HepG2 (cell line): ENCODE measurements around the gene PRR33. TPM values are rescaled to one million over a fixed set of nuclear protein-coding genes. Genes with fewer than 3 reads are reported as not detected.

Source experiments
- ATAD3A ChIP-seq: sonication (generic); formaldehyde crosslinking; IDR thresholded peaks from 2 replicates; pipeline ENCODE4 v1.4.0; 2020; ENCODE audit warnings: missing genetic modification reagents
- CC2D1A ChIP-seq: sonication (generic); formaldehyde crosslinking; IDR thresholded peaks from 2 replicates; pipeline ENCODE4 v1.8.1; 2023; ENCODE audit warnings: mild to moderate bottlenecking, missing genetic modification reagents
- DDIT3 ChIP-seq: sonication (generic); formaldehyde crosslinking; IDR thresholded peaks from 2 replicates; pipeline ENCODE4 v1.4.0; 2020; ENCODE audit warnings: mild to moderate bottlenecking, missing genetic modification reagents
- FUBP1 ChIP-seq: sonication (generic); formaldehyde crosslinking; IDR thresholded peaks from 2 replicates; pipeline ENCODE4 v1.5.1; 2020; ENCODE audit warnings: missing genetic modification reagents, mild to moderate bottlenecking, borderline replicate concordance
- HINFP ChIP-seq: sonication (generic); formaldehyde crosslinking; IDR thresholded peaks from 2 replicates; pipeline ENCODE4 v1.4.0; 2020; ENCODE audit warnings: low read depth, mild to moderate bottlenecking, missing genetic modification reagents
- MXD3 ChIP-seq: IDR thresholded peaks from 2 replicates; pipeline ENCODE4 v1.6.1; 2016; ENCODE audit warnings: mild to moderate bottlenecking, missing biosample characterization, missing genetic modification reagents
- NRL ChIP-seq: sonication (generic); formaldehyde crosslinking; IDR thresholded peaks from 2 replicates; pipeline ENCODE4 v1.5.0; 2020; ENCODE audit warnings: missing genetic modification reagents, mild to moderate bottlenecking, moderate library complexity, borderline replicate concordance
- PCBP1 ChIP-seq: fragments of 200-400 bp; formaldehyde crosslinking; IDR thresholded peaks from 2 replicates; pipeline ENCODE4 v1.6.1; 2017; ENCODE audit warnings: mild to moderate bottlenecking, low read depth, low read length, borderline replicate concordance
- RNF219 ChIP-seq: sonication (generic); formaldehyde crosslinking; IDR thresholded peaks from 2 replicates; pipeline ENCODE4 v1.5.0; 2020; ENCODE audit warnings: mild to moderate bottlenecking, missing genetic modification reagents
- SKIL ChIP-seq: sonication (generic); formaldehyde crosslinking; IDR thresholded peaks from 2 replicates; pipeline ENCODE4 v1.8.0; 2022; ENCODE audit warnings: missing genetic modification reagents, mild to moderate bottlenecking, moderate library complexity, borderline replicate concordance
- TGIF2 ChIP-seq: IDR thresholded peaks from 2 replicates; pipeline ENCODE4 v1.6.1; 2016; ENCODE audit warnings: control low read depth, missing compliant biosample characterization
- ZIK1 ChIP-seq: sonication (generic); formaldehyde crosslinking; IDR thresholded peaks from 2 replicates; pipeline ENCODE4 v1.5.0; 2020; ENCODE audit warnings: mild to moderate bottlenecking, low read depth, missing genetic modification reagents, borderline replicate concordance
- ZNF124 ChIP-seq: sonication (generic); formaldehyde crosslinking; IDR thresholded peaks from 2 replicates; pipeline ENCODE4 v1.4.0; 2020; ENCODE audit warnings: missing genetic modification reagents
- ZNF33A ChIP-seq: sonication (generic); formaldehyde crosslinking; IDR thresholded peaks from 2 replicates; pipeline ENCODE4 v1.5.1; 2020; ENCODE audit warnings: missing genetic modification reagents, mild to moderate bottlenecking, moderate library complexity, borderline replicate concordance
- ZNF343 ChIP-seq: sonication (generic); formaldehyde crosslinking; IDR thresholded peaks from 2 replicates; pipeline ENCODE4 v1.4.0; 2020; ENCODE audit warnings: mild to moderate bottlenecking, missing genetic modification reagents
- ZNF414 ChIP-seq: sonication (generic); formaldehyde crosslinking; IDR thresholded peaks from 2 replicates; pipeline ENCODE4 v1.5.0; 2020; ENCODE audit warnings: missing genetic modification reagents
- ZNF460 ChIP-seq: sonication (generic); formaldehyde crosslinking; IDR thresholded peaks from 2 replicates; pipeline ENCODE4 v1.5.1; 2020; ENCODE audit warnings: missing genetic modification reagents, mild to moderate bottlenecking, borderline replicate concordance
- polyA plus RNA-seq, 8 experiments: library from polyadenylated mRNA; depleted of rRNA in 3 of 8; stranded (reverse) in 7 of 8; unstranded in 1 of 8; fragments of >200 nt; fragmentation: Illumina TruSeq in 4 of 8; extraction: Trizol in 4 of 8; gene quantifications; 2 replicates each; pipeline versions ENCODE4 v1.2.1 to v1.2.3, GENCODE V29; 2011 to 2016; ENCODE audit warnings: low read depth in 4 of 8, missing spikeins in 1 of 8, mixed read lengths in 1 of 8; ENCODE audit not compliant: insufficient read depth in 1 of 8
- total RNA-seq, 5 experiments: library from RNA; depleted of rRNA; stranded (reverse); fragments of >200 nt; fragmentation: Illumina TruSeq; extraction: Trizol; gene quantifications; 2 replicates each; pipeline ENCODE4 v1.2.3, GENCODE V29; 2016; ENCODE audit warnings: low read depth in 1 of 5

The PRR33 gene
- total and polyA plus RNA-seq, 2 of the 13 experiments (the other 11 are each of a cell fraction or from before 2014, with no cell fraction given) = not detected

GRCh38 chr11:1842149-1843097 lies 49.3 kb downstream of the PRR33 start (continued):
- no peak for TF ChIP-seq DDIT3 (CRISPR knock-in tag)
- TF ChIP-seq PCBP1 = no peak
- TF ChIP-seq CC2D1A (CRISPR knock-in tag) = 0 out of 2 replicates have a peak, but pooled peaks have one; percentile 54
- peak; percentile 91; the same call in 1 of the 2 replicates for TF ChIP-seq SKIL
- 0 out of 2 replicates have a peak, but pooled peaks have one; percentile 31 for TF ChIP-seq ZNF124 (CRISPR knock-in tag)
- TF ChIP-seq HINFP = peak; percentile 70; the same call in 1 of the 2 replicates
- TF ChIP-seq MXD3 (CRISPR knock-in tag) = peak; percentile 61; the same call in 1 of the 2 replicates
- TF ChIP-seq ZIK1 (CRISPR knock-in tag) = peak; percentile 84; the same call in 1 of the 2 replicates
- peak; percentile 94 for TF ChIP-seq NRL (CRISPR knock-in tag)
- peak; percentile 98; the same call in 1 of the 2 replicates for TF ChIP-seq FUBP1
- TF ChIP-seq TGIF2 = peak; percentile 88
- TF ChIP-seq RNF219 (CRISPR knock-in tag) = no peak
- no peak for TF ChIP-seq ZNF343 (CRISPR knock-in tag)
- no peak for TF ChIP-seq ATAD3A (CRISPR knock-in tag)
- no peak; the same call in 1 of the 2 replicates for TF ChIP-seq ZNF414 (CRISPR knock-in tag)
- peak; percentile 93 for TF ChIP-seq ZNF33A (CRISPR knock-in tag)
- TF ChIP-seq ZNF460 (CRISPR knock-in tag) = no peak; the same call in 1 of the 2 replicates
